ENCODE measurements around the gene MAPK7. TPM values are rescaled to one million over a fixed set of nuclear protein-coding genes. Genes with fewer than 3 reads are reported as not detected.

Gene MAPK7
- total and polyA plus RNA-seq, 2 of the 8 experiments (the other 6 are each of a cell fraction or from before 2014, with no cell fraction given): 15.2 to 28.1 TPM

GRCh38 chr17:19359151-19359550, 19.1 kb upstream of the MAPK7 start:
- H3K79me2 ChIP-seq (ENCODE audit: control insufficient read depth in 1 of 2, insufficient read depth in 2 of 2, low read length in 2 of 2): no peaks in the 10 kb centered on the region
- no peak overlapping the region for H3K23ac ChIP-seq (ENCODE audit: insufficient read length)
- no peak overlapping the region for H2BK15ac ChIP-seq (ENCODE audit: low read length)
- no peak overlapping the region for H3K4ac ChIP-seq (replicated peaks; ENCODE audit: insufficient read length, low read depth, low read length)
- H3K56ac ChIP-seq (replicated peaks; ENCODE audit: insufficient read length, low read depth, low read length): no peak overlapping the region
- no peaks in the 10 kb centered on the region for H3K9me3 ChIP-seq (ENCODE audit: insufficient read depth in 2 of 2, low read depth in 1 of 2, low read length in 1 of 2)
- H2AFZ ChIP-seq (ENCODE audit: low read length): no peak overlapping the region
- H3K79me1 ChIP-seq (ENCODE audit: low read depth, low read length): peaks cover 2% of the 10 kb centered on the region; the same call in 1 of the 2 replicates
- no peak overlapping the region for H2BK120ac ChIP-seq (replicated peaks; ENCODE audit: low read depth, low read length)
- no peak overlapping the region for H2BK12ac ChIP-seq (ENCODE audit: low read depth, low read length)
- no peak overlapping the region for H4K8ac ChIP-seq (ENCODE audit: extremely low read depth, insufficient read depth, low read length)
- H3K4me3 ChIP-seq (ENCODE audit: extremely low read depth in 1 of 4, insufficient read depth in 2 of 4, low read depth in 3 of 4, low read length in 4 of 4): no peak overlapping the region
- H3K9ac ChIP-seq (replicated peaks in 1 of 4; ENCODE audit: extremely low read depth in 1 of 4, low read depth in 3 of 4, low read length in 3 of 4): no peak overlapping the region
- ChIA-PET CTCF (ENCODE audit: partially characterized antibody) (interaction anchor here (1.2 to 2.1 kb wide), 3 partner anchors 16 to 408 kb away, joined by 3 to 8 read pairs (median 4); no protein-coding TSS in a partner anchor), POLR2A (ENCODE audit: partially characterized antibody) (interaction anchor here (1.2 kb wide), 1 partner anchor 19 kb away, joined by 3 read pairs; the partner anchor contains the start of gene MAPK7)
- no peak overlapping the region for H3K14ac ChIP-seq (ENCODE audit: insufficient read length)
- peaks cover 0 to 4% of the 10 kb centered on the region in 2 experiments for H4K20me1 ChIP-seq (replicated peaks in 1 of 2; ENCODE audit: control insufficient read depth in 1 of 2, insufficient read depth in 2 of 2, low read length in 2 of 2)
- H2BK20ac ChIP-seq (ENCODE audit: low read length): no peak overlapping the region
- H3K23me2 ChIP-seq (ENCODE audit: low read depth, low read length): peaks cover 6% of the 10 kb centered on the region; the same call in 1 of the 2 replicates
- H4K5ac ChIP-seq (ENCODE audit: insufficient read length, low read depth, low read length): no peak overlapping the region
- no peak overlapping the region for H4K91ac ChIP-seq (replicated peaks; ENCODE audit: insufficient read length, low read length)
- no peak overlapping the region for H2BK5ac ChIP-seq (ENCODE audit: low read depth, low read length)
- FAIRE-seq: no peak
- H3K4me2 ChIP-seq (ENCODE audit: insufficient read depth in 1 of 2, low read depth in 2 of 2, low read length in 2 of 2): no peak overlapping the region
- H3K36me3 ChIP-seq (ENCODE audit: control insufficient read depth in 2 of 4, insufficient read depth in 4 of 4, low read length in 3 of 4): peaks cover 0 to 7% (median 0%) of the 10 kb centered on the region in 4 experiments; a peak in 1 of 8 replicates
- H3K18ac ChIP-seq (ENCODE audit: extremely low read depth, low read length): no peak overlapping the region
- H3K4me1 ChIP-seq (replicated peaks in 1 of 4; ENCODE audit: control insufficient read depth in 3 of 4, insufficient read depth in 4 of 4, low read length in 3 of 4): peaks cover 0 to 9% (median 2%) of the 10 kb centered on the region in 4 experiments; a peak in 3 of 7 replicates
- no peaks in the 10 kb centered on the region; a peak in 1 of 7 replicates for H3K27me3 ChIP-seq (replicated peaks in 1 of 4; ENCODE audit: control insufficient read depth in 3 of 4, extremely low read depth in 1 of 4, insufficient read depth in 3 of 4, low read length in 3 of 4)
- no peak overlapping the region for H3K27ac ChIP-seq (ENCODE audit: low read depth, low read length)
- no peak for DNase-seq (ENCODE audit: low read depth in 1 of 2, low spot score in 2 of 2)
- no peak overlapping the region for H2AK5ac ChIP-seq (ENCODE audit: low read depth, low read length)
- 89% methylated on average over 7 of the region's 7 CpGs; no CpG with 5 or more reads in 1 of the 2 experiments for WGBS, 2 experiments (ENCODE audit: extremely low coverage in 1 of 2, insufficient coverage in 1 of 2, insufficient read length in 1 of 2, insufficient replicate concordance in 2 of 2, low coverage in 1 of 2, low lambda C conversion rate in 2 of 2, missing lambda C conversion rate in 1 of 2)
- TF ChIP-seq POU5F1 (IDR thresholded peaks at IDR 0.05; ENCODE audit: low read depth, low read length): no peak
- TF ChIP-seq TAF1 (IDR thresholded peaks at IDR 0.05; ENCODE audit: low read depth, low read length): no peak
- TF ChIP-seq TEAD4 (IDR thresholded peaks at IDR 0.05; ENCODE audit: low read depth, low read length): no peak
- TF ChIP-seq SIX5 (IDR thresholded peaks at IDR 0.05; ENCODE audit: low read depth, low read length): no peak
- TF ChIP-seq SUZ12 (IDR thresholded peaks at IDR 0.05; ENCODE audit: low read length): no peak
- TF ChIP-seq RXRA (IDR thresholded peaks at IDR 0.05; ENCODE audit: insufficient read depth, low read depth, low read length): no peak

Measured in H1 (cell line).